Activated gamma-delta T cell (primary cell): ENCODE measurements around the gene PALD1.

ENCODE experiments used
- DNase-seq: peaks from one replicate; lab custom pipeline; 2025; lab: John Stamatoyannopoulos, UW

PALD1 gene

DNA sequence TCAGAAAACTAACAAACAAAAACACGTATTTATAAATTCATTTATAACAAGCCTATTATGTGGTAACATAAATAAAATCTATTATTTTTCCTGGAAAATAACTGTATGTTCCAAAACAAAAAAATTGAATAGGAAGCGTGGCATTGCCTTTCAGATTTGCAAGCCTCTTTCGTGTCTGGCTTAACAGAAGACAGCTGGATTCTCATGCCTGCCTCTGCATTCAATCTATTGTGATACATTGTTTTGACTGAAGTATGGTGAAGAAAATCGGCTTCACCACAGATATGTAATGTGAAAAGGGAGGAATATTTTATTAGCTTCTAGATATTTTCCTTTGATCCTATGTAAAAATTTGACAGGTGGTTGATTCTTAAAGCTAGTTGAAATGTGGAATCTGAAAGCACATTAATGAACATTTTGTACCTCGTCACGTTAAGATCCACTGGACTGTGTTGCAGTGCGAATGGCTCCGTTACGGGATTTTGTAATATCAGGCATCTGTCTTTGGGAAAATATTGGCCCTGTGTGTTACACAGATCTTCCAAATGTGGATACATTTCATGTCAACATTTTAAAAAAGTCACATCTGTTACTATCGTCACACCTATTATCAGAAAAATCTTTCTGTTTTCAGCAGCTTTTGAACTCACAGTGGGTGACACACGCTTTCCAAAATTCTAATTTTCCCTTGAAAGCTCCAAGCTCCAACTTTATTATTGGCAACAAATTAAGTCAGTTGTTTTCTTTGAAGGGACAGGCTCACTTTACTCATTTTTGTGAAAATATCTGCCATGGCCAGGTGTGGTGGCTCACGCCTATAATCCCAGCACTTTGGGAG, 26.2 kb downstream of the PALD1 start:
- no peak for DNase-seq

DNA sequence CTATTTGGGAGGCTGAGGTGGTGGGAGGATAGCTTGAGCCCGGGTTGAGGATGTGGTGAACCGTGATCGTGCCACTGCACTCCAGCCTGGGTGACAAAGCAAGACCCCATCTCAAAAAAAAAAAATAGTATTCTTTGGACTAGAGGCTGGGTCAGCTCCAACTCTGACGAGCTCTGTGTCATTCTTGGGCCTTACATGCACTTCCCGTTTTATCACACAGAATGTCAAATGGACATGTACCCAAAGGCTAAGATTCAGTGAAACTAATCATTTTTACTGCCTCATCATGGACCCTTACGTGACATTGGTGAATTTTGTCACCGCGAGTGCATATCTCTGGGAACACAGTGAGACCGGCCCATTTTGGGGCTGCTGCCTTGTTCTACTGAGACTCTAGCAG, 27.3 kb downstream of the PALD1 start:
- no peak for DNase-seq

GRCh38 chr10:70507966-70508365, 29.4 kb downstream of the PALD1 start:
- no peak for DNase-seq

- no peak for DNase-seq
Observed at GRCh38 chr10:70508912-70509756, 30.6 kb downstream of the PALD1 start.

GRCh38 chr10:70509757-70510147, 31.2 kb downstream of the PALD1 start:
- no peak for DNase-seq

GRCh38 chr10:70510453-70510852, 31.9 kb downstream of the PALD1 start:
- no peak for DNase-seq

DNA sequence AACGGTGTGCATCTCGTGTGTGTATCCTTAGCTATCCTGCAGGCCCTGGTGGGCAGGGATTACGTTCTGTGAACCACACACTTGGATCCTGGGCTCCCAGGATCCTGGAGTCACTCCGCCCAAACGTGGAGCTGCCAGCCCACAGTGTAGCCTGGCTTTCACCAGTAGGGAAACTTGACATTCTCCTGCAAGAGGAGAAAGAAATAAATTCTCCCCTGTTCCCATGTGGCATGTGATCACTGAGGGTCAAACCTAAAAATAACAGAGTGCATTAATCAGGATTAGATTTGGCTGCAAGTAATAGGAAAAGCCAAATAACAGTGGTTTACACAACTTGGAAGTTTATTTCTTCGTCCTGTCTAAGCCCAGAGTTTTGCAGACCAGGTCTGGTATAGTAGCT, 32.3 kb downstream of the PALD1 start:
- no peak for DNase-seq

GRCh38 chr10:70512149-70512639, 33.6 kb downstream of the PALD1 start:
- no peak for DNase-seq

DNA sequence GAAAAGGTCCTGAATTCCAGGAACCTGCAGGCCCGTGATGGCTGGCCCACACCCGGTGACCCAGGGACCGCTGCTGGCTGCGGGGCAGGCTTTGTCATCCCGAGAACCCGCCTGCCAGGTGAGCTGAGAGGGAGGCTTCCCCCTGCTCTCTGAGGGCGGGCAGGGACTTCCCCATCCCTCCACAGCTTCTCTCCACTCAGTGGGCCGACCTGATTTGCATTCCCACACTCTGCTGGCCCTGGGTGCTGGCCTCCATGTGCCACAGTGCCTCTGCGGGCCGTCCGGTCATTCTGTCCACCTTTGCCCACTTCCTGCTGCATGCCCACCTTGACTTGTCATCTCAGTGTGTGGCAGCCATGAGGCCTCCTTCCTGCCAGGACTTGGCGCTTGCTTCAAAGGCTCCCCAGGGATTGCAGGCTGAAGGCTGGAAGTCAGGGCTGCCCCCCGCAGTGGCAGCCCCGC, 35.3 kb downstream of the PALD1 start:
- no peak for DNase-seq

DNA sequence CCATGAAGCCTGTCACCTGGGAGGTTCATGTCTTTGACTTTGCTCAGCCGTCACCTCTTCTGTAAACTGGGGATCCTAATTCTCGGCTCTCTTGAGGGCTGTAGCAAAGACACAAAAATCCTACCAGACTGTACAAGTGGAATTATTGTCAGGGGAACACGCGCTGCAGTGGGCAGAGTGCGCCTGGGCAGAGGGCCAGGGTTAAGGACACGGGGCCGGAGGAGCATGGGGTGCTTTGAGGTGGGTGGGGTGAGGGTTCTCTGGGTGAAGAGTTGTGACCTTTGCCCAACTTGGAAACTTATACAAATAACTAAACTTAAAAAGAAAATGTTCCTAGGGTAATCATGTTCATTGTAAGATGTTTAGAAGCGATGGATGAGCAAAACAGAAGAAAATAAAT, 36.0 kb downstream of the PALD1 start:
- DNase-seq: no peak

DNA sequence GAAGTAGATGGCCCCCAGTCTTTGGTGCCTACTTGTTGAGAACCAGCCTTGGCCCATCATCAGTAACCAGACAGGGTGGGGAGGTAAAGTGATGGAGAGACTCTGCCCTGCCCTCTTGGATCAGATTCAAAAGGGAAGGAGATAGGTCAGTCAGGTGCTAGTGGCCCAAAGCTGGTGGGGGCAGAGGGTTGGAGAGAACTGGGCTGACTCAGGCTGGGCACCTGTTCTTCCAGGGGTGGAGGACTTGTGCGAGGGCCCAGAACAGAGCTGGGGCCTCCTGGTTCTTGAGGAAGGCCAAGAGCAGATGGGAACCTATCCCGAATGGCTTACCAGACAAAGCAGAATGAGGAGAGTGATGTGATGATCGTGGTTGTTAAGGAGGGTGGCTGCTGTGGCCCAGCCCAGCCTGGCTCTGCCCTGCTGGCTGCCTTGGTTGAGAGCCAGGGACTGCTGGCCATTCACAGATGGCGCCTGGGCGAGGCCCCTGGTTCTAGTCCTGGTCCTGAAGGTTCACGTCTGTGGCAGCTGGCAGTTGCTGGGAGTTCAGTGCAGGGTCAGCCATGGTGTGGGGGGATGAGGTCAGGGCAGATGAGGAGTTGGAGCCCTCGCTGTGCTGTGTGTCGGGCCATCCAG, 36.6 kb downstream of the PALD1 start:
- no peak for DNase-seq

DNA sequence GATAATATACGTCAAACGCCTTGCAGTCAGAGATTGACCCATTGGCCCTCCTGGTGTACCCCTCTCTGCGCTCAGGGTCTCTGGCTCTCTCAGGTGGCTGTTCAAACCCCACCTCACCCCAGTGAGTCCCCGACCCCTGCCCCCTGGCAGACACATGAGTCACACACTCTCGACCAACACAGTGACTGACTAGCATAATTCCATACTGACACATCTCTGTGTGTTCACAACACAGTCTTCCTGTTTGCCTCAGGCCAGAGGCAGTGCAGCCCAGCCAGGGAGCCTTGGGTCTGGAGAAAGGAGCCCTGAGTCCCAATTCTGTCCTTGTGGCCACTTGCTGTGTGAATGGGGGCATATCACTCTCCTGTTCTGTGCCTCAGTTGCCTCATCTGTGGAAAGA, 40.1 kb downstream of the PALD1 start:
- DNase-seq: no peak

- DNase-seq: no peak
Observed at GRCh38 chr10:70523057-70523456, 44.5 kb downstream of the PALD1 start.

DNA sequence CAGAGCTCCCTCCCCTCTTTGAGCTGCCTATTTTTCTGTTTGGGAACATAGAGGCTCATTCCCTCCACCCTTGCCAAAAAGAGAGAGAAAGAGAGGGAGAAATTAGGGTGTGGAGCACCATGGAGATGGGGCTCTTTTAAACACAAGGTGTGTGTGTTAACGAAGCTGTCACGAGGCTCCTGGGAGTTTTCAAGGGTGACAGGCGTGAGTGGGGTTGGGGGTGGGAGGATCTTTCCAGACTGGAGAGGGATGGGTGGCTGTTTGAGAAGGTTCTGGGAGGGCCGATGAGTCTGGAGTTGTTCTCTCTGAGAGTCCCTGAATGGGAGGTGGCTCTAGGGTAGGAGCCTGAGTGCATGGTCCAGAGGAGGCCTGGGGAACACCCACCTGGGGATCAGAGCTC, 45.0 kb downstream of the PALD1 start:
- no peak for DNase-seq

DNA sequence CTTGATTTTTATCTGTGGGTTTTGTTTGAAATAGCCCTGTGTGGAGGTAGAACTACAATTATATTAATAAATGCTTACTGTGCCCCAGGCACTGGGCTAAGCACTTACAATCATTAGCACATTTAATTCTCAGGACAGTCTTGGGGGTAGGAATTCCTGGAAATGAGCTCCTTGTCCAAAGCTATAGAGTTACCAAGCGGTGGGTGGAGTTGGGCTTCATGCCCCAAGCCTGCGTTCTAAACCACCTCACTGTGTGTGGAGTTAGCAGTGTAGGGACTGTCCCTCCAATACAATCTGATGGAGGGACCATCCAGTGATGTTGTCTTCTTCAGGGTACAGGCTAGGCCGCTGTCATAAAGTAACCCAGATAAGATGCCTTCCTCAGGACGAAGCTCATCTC, 49.7 kb downstream of the PALD1 start:
- no peak for DNase-seq

DNA sequence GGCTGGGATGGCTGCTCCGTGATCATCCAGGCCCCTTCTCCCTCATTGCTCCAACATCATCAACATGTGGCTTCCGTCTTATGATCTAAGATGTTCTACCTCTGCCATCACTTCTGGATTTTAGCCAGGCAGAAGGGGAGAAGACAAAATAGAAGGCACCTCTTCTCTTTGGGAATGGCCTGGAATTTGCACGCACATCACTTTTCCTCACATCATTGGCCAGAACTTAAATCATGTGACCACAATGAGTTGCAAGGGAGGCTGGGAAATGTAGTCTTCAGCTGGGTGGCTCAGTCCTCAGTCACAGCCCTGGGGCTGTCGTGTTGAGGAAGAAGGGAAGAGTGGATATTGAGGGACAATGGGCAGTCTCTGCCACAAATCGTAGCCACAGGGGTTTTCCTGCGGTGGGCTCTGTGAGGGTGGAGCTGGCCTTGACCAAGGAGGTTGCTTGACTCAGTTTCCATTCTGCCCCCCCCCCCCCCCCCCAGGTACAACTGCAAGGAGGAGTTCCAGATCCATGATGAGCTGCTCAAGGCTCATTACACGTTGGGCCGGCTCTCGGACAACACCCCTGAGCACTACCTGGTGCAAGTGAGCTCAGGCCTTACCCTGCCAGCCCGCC, 50.3 kb downstream of the PALD1 start:
- DNase-seq: no peak

GRCh38 chr10:70529848-70530247, 51.3 kb downstream of the PALD1 start:
- no peak for DNase-seq

DNA sequence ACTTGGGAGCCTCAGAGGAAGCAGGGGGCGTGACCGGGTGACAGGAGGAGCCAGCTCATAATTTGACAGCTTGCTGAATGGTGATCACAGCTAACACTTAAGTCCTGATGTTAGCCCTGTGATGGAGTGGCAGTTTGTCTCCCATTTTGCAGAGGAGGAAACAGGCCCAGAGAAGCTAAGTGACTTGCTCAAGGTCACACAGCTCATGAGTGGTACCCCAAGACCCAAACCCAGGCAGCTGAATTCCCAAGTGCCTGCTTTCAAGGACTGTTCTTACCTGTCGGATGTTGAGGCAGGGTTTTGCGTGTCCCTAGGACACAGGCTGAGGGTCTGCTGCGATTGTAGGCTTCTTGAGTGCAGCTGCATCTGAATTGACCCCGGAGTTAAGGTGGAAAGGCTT, 51.7 kb downstream of the PALD1 start:
- no peak for DNase-seq

DNA sequence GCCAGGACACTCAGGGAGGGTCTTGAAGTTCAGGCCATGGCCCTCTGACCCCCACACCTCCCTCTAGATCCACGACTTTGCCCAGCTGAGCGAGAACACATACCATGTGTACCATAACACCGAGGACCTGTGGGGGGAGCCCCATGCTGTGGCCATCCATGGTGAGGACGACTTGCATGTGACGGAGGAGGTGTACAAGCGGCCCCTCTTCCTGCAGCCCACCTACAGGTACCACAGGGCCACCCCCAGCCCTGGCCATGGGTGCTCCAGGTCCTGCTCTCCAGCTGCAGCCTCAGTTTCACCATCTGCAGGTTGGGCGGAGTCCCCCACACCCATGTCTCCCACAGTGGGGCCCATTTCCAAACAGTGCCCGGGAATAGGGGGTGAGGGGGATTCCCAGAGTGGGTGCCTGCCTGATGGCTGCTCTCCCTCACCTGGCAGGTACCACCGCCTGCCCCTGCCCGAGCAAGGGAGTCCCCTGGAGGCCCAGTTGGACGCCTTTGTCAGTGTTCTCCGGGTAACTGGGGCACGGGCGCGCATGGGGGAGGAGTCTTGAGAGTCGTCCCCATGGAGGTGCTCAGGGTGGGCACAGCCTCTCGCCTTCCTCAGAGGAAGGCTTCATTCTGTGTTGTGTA, 54.1 kb downstream of the PALD1 start:
- DNase-seq: no peak

- no peak for DNase-seq
Observed at GRCh38 chr10:70533189-70533558, 54.6 kb downstream of the PALD1 start.

GRCh38 chr10:70534281-70534680, 55.7 kb downstream of the PALD1 start:
- DNase-seq: no peak

DNA sequence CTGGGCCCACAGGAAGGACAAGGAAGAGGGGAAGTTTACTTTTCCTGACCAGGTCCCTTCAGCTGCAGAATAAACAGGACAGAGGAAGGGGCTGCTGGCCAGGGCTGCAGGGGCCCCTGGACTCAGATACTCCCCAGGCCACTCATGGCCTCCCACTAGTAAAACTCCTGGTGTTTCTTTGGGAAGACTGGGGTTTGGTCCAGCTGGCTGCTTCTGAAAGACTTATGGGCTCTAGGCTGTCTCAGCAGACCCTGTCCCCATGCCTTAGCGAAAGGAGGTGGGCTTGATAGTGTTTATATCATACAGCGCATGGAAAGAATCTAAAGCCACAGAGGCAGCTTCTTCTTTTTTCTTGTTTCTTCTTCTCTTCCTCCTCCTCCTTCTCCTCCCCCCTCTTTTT, 56.4 kb downstream of the PALD1 start:
- no peak for DNase-seq
